ENCODE measurements around the gene KRTAP10-12. TPM values are rescaled to one million over a fixed set of nuclear protein-coding genes. Genes with fewer than 3 reads are reported as not detected.

KRTAP10-12 gene
- total RNA-seq, 1 experiment from 2014 or later, result not detected

GRCh38 chr21:44664691-44665090 is 32.3 kb upstream of the KRTAP10-12 start:
- no peak for ATAC-seq
- no peak for DNase-seq (ENCODE audit: low spot score)
- Mint-ChIP-seq H3K9me3 (peaks cover 20% of the 10 kb centered on the region), H3K27ac (no peak overlapping the region), H3K36me3 (peaks cover 18% of the 10 kb centered on the region), H3K4me3 (no peak overlapping the region), H3K4me1 (peaks cover 19% of the 10 kb centered on the region), H3K27me3 (ENCODE audit: low read depth) (no peaks in the 10 kb centered on the region; the same call in 1 of the 2 replicates)
- ChIA-PET CTCF (no interaction called here), POLR2A (no interaction called here)
- TF ChIP-seq KAT7 (CRISPR knock-in tag; IDR thresholded peaks at IDR 0.05; ENCODE audit: borderline replicate concordance), result no peak
- TF ChIP-seq ZNF396 (CRISPR knock-in tag; IDR thresholded peaks at IDR 0.05; ENCODE audit: borderline replicate concordance), result no peak
- TF ChIP-seq RORB (CRISPR knock-in tag; IDR thresholded peaks at IDR 0.05), result no peak
- no peak for TF ChIP-seq FOXJ3 (CRISPR knock-in tag; IDR thresholded peaks at IDR 0.05; ENCODE audit: borderline replicate concordance)
- TF ChIP-seq SMAD3 (CRISPR knock-in tag; IDR thresholded peaks at IDR 0.05; ENCODE audit: borderline replicate concordance), result no peak
- no peak for TF ChIP-seq TEAD1 (CRISPR knock-in tag; IDR thresholded peaks at IDR 0.05)
- TF ChIP-seq ZNF263 (CRISPR knock-in tag; IDR thresholded peaks at IDR 0.05; ENCODE audit: low read depth), result no peak
- TF ChIP-seq MXD4 (CRISPR knock-in tag; IDR thresholded peaks at IDR 0.05; ENCODE audit: borderline replicate concordance), result no peak
- no peak for TF ChIP-seq ESRRA (CRISPR knock-in tag; IDR thresholded peaks at IDR 0.05; ENCODE audit: borderline replicate concordance)
- no peak for TF ChIP-seq AFF4 (CRISPR knock-in tag; IDR thresholded peaks at IDR 0.05; ENCODE audit: borderline replicate concordance)
- no peak for TF ChIP-seq MLX (CRISPR knock-in tag; IDR thresholded peaks at IDR 0.05)
- no peak for TF ChIP-seq E2F1 (CRISPR knock-in tag; IDR thresholded peaks at IDR 0.05)
- no peak for TF ChIP-seq ZNF281 (CRISPR knock-in tag; IDR thresholded peaks at IDR 0.05)
- TF ChIP-seq ZNF532 (CRISPR knock-in tag; IDR thresholded peaks at IDR 0.05; ENCODE audit: borderline replicate concordance), result no peak
- TF ChIP-seq RELA (CRISPR knock-in tag; IDR thresholded peaks at IDR 0.05; ENCODE audit: borderline replicate concordance), result no peak
- TF ChIP-seq ZMAT4 (CRISPR knock-in tag; IDR thresholded peaks at IDR 0.05), result no peak
- TF ChIP-seq AR (CRISPR knock-in tag; IDR thresholded peaks at IDR 0.05), result no peak
- TF ChIP-seq CDX4 (CRISPR knock-in tag; IDR thresholded peaks at IDR 0.05; ENCODE audit: borderline replicate concordance), result no peak
- TF ChIP-seq HMGA2 (CRISPR knock-in tag; IDR thresholded peaks at IDR 0.05), result no peak
